Loucy (cell line): Measurements from ENCODE around the gene NPC1.

Experiments
- EZH2phosphoT487 ChIP-seq: fragments of 200-600 bp; IDR thresholded peaks from 2 replicates; pipeline ENCODE4 v1.6.1; 2018; ENCODE audit warnings: antibody characterized with exemption, mild to moderate bottlenecking, moderate library complexity, borderline replicate concordance
- TF ChIP-seq, protein P1 (sequence below): fragments of 200-600 bp; sonication (generic); conservative IDR thresholded peaks from 2 replicates; pipeline ENCODE4 v1.5.1; 2014; ENCODE audit warnings: mild to moderate bottlenecking, antibody characterized with exemption, low read length

DNA sequence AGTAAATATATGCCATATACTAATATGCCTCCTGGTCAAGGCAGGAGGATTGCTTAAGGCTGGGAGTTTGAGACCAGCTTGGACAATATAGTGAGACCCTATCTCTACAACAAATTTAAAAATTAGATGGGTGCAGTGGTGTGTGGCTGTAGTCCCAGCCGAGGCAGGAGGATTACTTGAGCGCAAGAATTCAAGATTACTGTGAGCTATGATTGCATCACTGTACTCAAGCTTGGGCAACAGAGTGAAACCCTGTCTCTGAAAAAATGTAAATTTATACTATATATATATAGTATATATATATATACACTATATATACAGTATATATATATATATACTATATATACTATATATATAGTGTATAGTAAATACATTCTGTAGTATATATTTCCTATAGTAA, 30.0 kb upstream of the NPC1 start:
- TF ChIP-seq, protein P1, sequence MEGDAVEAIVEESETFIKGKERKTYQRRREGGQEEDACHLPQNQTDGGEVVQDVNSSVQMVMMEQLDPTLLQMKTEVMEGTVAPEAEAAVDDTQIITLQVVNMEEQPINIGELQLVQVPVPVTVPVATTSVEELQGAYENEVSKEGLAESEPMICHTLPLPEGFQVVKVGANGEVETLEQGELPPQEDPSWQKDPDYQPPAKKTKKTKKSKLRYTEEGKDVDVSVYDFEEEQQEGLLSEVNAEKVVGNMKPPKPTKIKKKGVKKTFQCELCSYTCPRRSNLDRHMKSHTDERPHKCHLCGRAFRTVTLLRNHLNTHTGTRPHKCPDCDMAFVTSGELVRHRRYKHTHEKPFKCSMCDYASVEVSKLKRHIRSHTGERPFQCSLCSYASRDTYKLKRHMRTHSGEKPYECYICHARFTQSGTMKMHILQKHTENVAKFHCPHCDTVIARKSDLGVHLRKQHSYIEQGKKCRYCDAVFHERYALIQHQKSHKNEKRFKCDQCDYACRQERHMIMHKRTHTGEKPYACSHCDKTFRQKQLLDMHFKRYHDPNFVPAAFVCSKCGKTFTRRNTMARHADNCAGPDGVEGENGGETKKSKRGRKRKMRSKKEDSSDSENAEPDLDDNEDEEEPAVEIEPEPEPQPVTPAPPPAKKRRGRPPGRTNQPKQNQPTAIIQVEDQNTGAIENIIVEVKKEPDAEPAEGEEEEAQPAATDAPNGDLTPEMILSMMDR, result no peak
- no peak for TF ChIP-seq EZH2phosphoT487
